Measurements from ENCODE around the gene DIS3L2. TPM values are rescaled to one million over a fixed set of nuclear protein-coding genes. Genes with fewer than 3 reads are reported as not detected.

DIS3L2 gene
- total RNA-seq, 1 experiment from 2014 or later = 28.5 TPM

GRCh38 chr2:232260075-232260474 is 298.6 kb downstream of the DIS3L2 start (continued):
- no peak for TF ChIP-seq PREB (CRISPR knock-in tag; IDR thresholded peaks at IDR 0.05; ENCODE audit: borderline replicate concordance)
- no peak for TF ChIP-seq ATF3 (CRISPR knock-in tag; conservative IDR thresholded peaks at IDR 0.05)

GRCh38 chr2:232261776-232262175 is 300.3 kb downstream of the DIS3L2 start:
- DNase-seq (ENCODE audit: low spot score) (no peak), ATAC-seq (no peak)
- TF ChIP-seq CREB1 (CRISPR knock-in tag; IDR thresholded peaks at IDR 0.05) (no peak), NR1H2 (CRISPR knock-in tag; IDR thresholded peaks at IDR 0.05) (no peak), ZNF396 (CRISPR knock-in tag; IDR thresholded peaks at IDR 0.05; ENCODE audit: borderline replicate concordance) (no peak), OVOL2 (CRISPR knock-in tag; IDR thresholded peaks at IDR 0.05; ENCODE audit: borderline replicate concordance) (no peak)
- Mint-ChIP-seq H3K9me3 (no peaks in the 10 kb centered on the region), H3K36me3 (no peaks in the 10 kb centered on the region), H3K27ac (no peak overlapping the region), H3K27me3 (ENCODE audit: low read depth) (no peaks in the 10 kb centered on the region; the same call in 1 of the 2 replicates), H3K4me3 (no peak overlapping the region), H3K4me1 (peaks cover 4% of the 10 kb centered on the region; the same call in 1 of the 2 replicates)
- CTCF ChIA-PET = no interaction called here
- POLR2A ChIA-PET = no interaction called here

- ChIA-PET CTCF (interaction anchor here (2.4 kb wide), 1 partner anchor 29 kb away, joined by 4 read pairs; no protein-coding TSS in a partner anchor), POLR2A (no interaction called here)
- H3K27ac Mint-ChIP-seq = no peak overlapping the region
- no peak for ATAC-seq
- no peaks in the 10 kb centered on the region for H3K36me3 Mint-ChIP-seq
- no peaks in the 10 kb centered on the region; the same call in 1 of the 2 replicates for H3K27me3 Mint-ChIP-seq (ENCODE audit: low read depth)
- H3K4me1 Mint-ChIP-seq = peaks cover 4% of the 10 kb centered on the region; the same call in 1 of the 2 replicates
- no peak overlapping the region for H3K4me3 Mint-ChIP-seq
- no peaks in the 10 kb centered on the region for H3K9me3 Mint-ChIP-seq
- no peak for TF ChIP-seq EMX1 (CRISPR knock-in tag; IDR thresholded peaks at IDR 0.05)
- TF ChIP-seq ESRRA (CRISPR knock-in tag; IDR thresholded peaks at IDR 0.05; ENCODE audit: borderline replicate concordance) = no peak
- no peak for TF ChIP-seq FOXP4 (CRISPR knock-in tag; IDR thresholded peaks at IDR 0.05)
- TF ChIP-seq ZNF671 (CRISPR knock-in tag; IDR thresholded peaks at IDR 0.05) = no peak
- TF ChIP-seq IRF2 (CRISPR knock-in tag; IDR thresholded peaks at IDR 0.05; ENCODE audit: borderline replicate concordance, low read depth) = no peak
- no peak for TF ChIP-seq KAT7 (CRISPR knock-in tag; IDR thresholded peaks at IDR 0.05; ENCODE audit: borderline replicate concordance)
- no peak for TF ChIP-seq FOXP1 (CRISPR knock-in tag; IDR thresholded peaks at IDR 0.05; ENCODE audit: borderline replicate concordance)
- TF ChIP-seq OVOL2 (CRISPR knock-in tag; IDR thresholded peaks at IDR 0.05; ENCODE audit: borderline replicate concordance) = no peak
- no peak for TF ChIP-seq NFE2L1 (CRISPR knock-in tag; IDR thresholded peaks at IDR 0.05)
- no peak for DNase-seq (ENCODE audit: low spot score)
Measured at GRCh38 chr2:232263295-232263694, 301.8 kb downstream of the DIS3L2 start.

- TF ChIP-seq FOXJ3 (CRISPR knock-in tag; IDR thresholded peaks at IDR 0.05; ENCODE audit: borderline replicate concordance) = no peak
- no peak for TF ChIP-seq GTF2I (CRISPR knock-in tag; conservative IDR thresholded peaks at IDR 0.05)
- TF ChIP-seq SP1 (CRISPR knock-in tag; conservative IDR thresholded peaks at IDR 0.05) = no peak
- TF ChIP-seq GABPB1 (CRISPR knock-in tag; IDR thresholded peaks at IDR 0.05) = no peak
- no peak for TF ChIP-seq ZNF396 (CRISPR knock-in tag; IDR thresholded peaks at IDR 0.05; ENCODE audit: borderline replicate concordance)
- no peak for TF ChIP-seq TP53 (CRISPR knock-in tag; IDR thresholded peaks at IDR 0.05)
- H3K4me3 Mint-ChIP-seq = no peak overlapping the region
- CTCF ChIA-PET = interaction anchor here (2.4 kb wide), 1 partner anchor 28 kb away, joined by 4 read pairs; no protein-coding TSS in a partner anchor
- H3K4me1 Mint-ChIP-seq = peaks cover 4% of the 10 kb centered on the region; the same call in 1 of the 2 replicates
- ATAC-seq (no peak), DNase-seq (ENCODE audit: low spot score) (peak; percentile 30)
- H3K9me3 Mint-ChIP-seq = no peaks in the 10 kb centered on the region
- POLR2A ChIA-PET = no interaction called here
- H3K27ac Mint-ChIP-seq = no peak overlapping the region
- H3K27me3 Mint-ChIP-seq (ENCODE audit: low read depth) = no peaks in the 10 kb centered on the region; the same call in 1 of the 2 replicates
- no peaks in the 10 kb centered on the region for H3K36me3 Mint-ChIP-seq
Measured at GRCh38 chr2:232264081-232264480, 302.6 kb downstream of the DIS3L2 start.

All from WTC11 (cell line).